Kasumi-1 (cell line): ENCODE measurements around the gene FRMD6.

Experiments
- DNase-seq, 2 experiments: peaks; one replicate each; lab custom pipeline; 2025; lab: John Stamatoyannopoulos, UW

Gene FRMD6

GRCh38 chr14:51666826-51667225 is 15.1 kb downstream of the FRMD6 start:
- DNase-seq = no peak

- no peak for DNase-seq
Measured at GRCh38 chr14:51668870-51669269, 17.2 kb downstream of the FRMD6 start.

GRCh38 chr14:51674294-51675002 is 22.7 kb downstream of the FRMD6 start:
- no peak for DNase-seq

GRCh38 chr14:51676549-51676948 is 24.8 kb downstream of the FRMD6 start:
- no peak for DNase-seq

- DNase-seq = no peak
Measured at GRCh38 chr14:51677266-51677665, 25.6 kb downstream of the FRMD6 start.

- no peak for DNase-seq
Measured at GRCh38 chr14:51677738-51678137, 26.0 kb downstream of the FRMD6 start.

GRCh38 chr14:51680031-51680430 is 28.3 kb downstream of the FRMD6 start:
- no peak for DNase-seq

- DNase-seq = no peak
Measured at GRCh38 chr14:51681411-51681810, 29.7 kb downstream of the FRMD6 start.

- no peak for DNase-seq
Measured at GRCh38 chr14:51682411-51682810, 30.7 kb downstream of the FRMD6 start.

GRCh38 chr14:51684760-51685159 is 33.0 kb downstream of the FRMD6 start:
- no peak for DNase-seq

GRCh38 chr14:51691176-51691575 is 39.5 kb downstream of the FRMD6 start:
- DNase-seq = no peak

- no peak for DNase-seq
Measured at GRCh38 chr14:51692646-51693045, 40.9 kb downstream of the FRMD6 start.

GRCh38 chr14:51697848-51698247 is 46.1 kb downstream of the FRMD6 start:
- DNase-seq = no peak

GRCh38 chr14:51701951-51702350 is 50.2 kb downstream of the FRMD6 start:
- no peak for DNase-seq

- no peak for DNase-seq
Measured at GRCh38 chr14:51703787-51704186, 52.1 kb downstream of the FRMD6 start.

- no peak for DNase-seq
Measured at GRCh38 chr14:51704545-51704944, 52.8 kb downstream of the FRMD6 start.

GRCh38 chr14:51707327-51707726 is 55.6 kb downstream of the FRMD6 start:
- DNase-seq = no peak

GRCh38 chr14:51711505-51711904 is 59.8 kb downstream of the FRMD6 start:
- no peak for DNase-seq

- DNase-seq = no peak
Measured at GRCh38 chr14:51715250-51715649, 63.5 kb downstream of the FRMD6 start.

- no peak for DNase-seq
Measured at GRCh38 chr14:51715742-51716141, 64.0 kb downstream of the FRMD6 start.

GRCh38 chr14:51716610-51717009 is 64.9 kb downstream of the FRMD6 start:
- no peak for DNase-seq

GRCh38 chr14:51717766-51718165 is 66.1 kb downstream of the FRMD6 start:
- DNase-seq = no peak

- no peak for DNase-seq
Measured at GRCh38 chr14:51719955-51720354, 68.2 kb downstream of the FRMD6 start.

GRCh38 chr14:51723990-51724389 is 72.3 kb downstream of the FRMD6 start:
- no peak for DNase-seq
